H9 (cell line): ENCODE results near the gene STX16. TPM values are rescaled to one million over a fixed set of nuclear protein-coding genes. Genes with fewer than 3 reads are reported as not detected.

Source experiments
- DNase-seq: peaks from one replicate; pipeline ENCODE4 v3.0.0-alpha.2; 2017
- H2AFZ ChIP-seq: one replicate; pipeline ENCODE4 v1.6.1; 2013; ENCODE audit warnings: mild to moderate bottlenecking, low read length, control low read depth, moderate library complexity
- H2AK5ac ChIP-seq: 2 replicates; pipeline ENCODE4 v1.6.1; 2013; ENCODE audit warnings: low read length, control low read depth, mixed read lengths; ENCODE audit not compliant: insufficient read length
- H2BK120ac ChIP-seq: one replicate; pipeline ENCODE4 v1.6.1; 2013; ENCODE audit warnings: low read depth, mild to moderate bottlenecking, low read length, control low read depth, inconsistent platforms; ENCODE audit not compliant: poor library complexity, severe bottlenecking
- H2BK12ac ChIP-seq: 2 replicates; pipeline ENCODE4 v1.6.1; 2013; ENCODE audit warnings: low read length, control low read depth, mixed read lengths, low read depth; ENCODE audit not compliant: insufficient read length
- H2BK15ac ChIP-seq: 2 replicates; pipeline ENCODE4 v1.6.1; 2013; ENCODE audit warnings: low read depth, low read length, control low read depth
- H2BK20ac ChIP-seq: one replicate; pipeline ENCODE4 v1.6.1; 2013; ENCODE audit warnings: low read depth, mild to moderate bottlenecking, low read length, control low read depth, inconsistent platforms; ENCODE audit not compliant: poor library complexity, severe bottlenecking
- H2BK5ac ChIP-seq: 2 replicates; pipeline ENCODE4 v1.6.1; 2013; ENCODE audit warnings: low read length, control low read depth, mixed read lengths; ENCODE audit not compliant: insufficient read length
- H3K14ac ChIP-seq: 2 replicates; pipeline ENCODE4 v1.6.1; 2013; ENCODE audit warnings: low read length, control low read depth; ENCODE audit not compliant: insufficient read depth
- H3K18ac ChIP-seq: 2 replicates; pipeline ENCODE4 v1.6.1; 2013; ENCODE audit warnings: low read depth, mild to moderate bottlenecking, mixed read lengths, low read length, control low read depth; ENCODE audit not compliant: insufficient read length
- H3K23ac ChIP-seq: 2 replicates; pipeline ENCODE4 v1.6.1; 2013; ENCODE audit warnings: low read length, control low read depth, mixed read lengths, low read depth; ENCODE audit not compliant: insufficient read length
- H3K23me2 ChIP-seq: 2 replicates; pipeline ENCODE4 v1.6.1; 2013; ENCODE audit warnings: low read depth, mild to moderate bottlenecking, mixed read lengths, low read length, control low read depth; ENCODE audit not compliant: insufficient read length, poor library complexity, severe bottlenecking
- H3K27ac ChIP-seq: 2 replicates; pipeline ENCODE4 v1.5.1; 2013; ENCODE audit warnings: low read length, control low read depth, mixed read lengths, low read depth; ENCODE audit not compliant: insufficient read length
- H3K27me3 ChIP-seq: 2 replicates; pipeline ENCODE4 v1.6.1; 2013; ENCODE audit warnings: low read length, control low read depth, inconsistent platforms; ENCODE audit not compliant: insufficient read depth
- H3K4ac ChIP-seq: 2 replicates; pipeline ENCODE4 v1.6.1; 2013; ENCODE audit warnings: low read depth, mild to moderate bottlenecking, control low read depth, inconsistent platforms, low read length, moderate library complexity
- H3K4me1 ChIP-seq: 2 replicates; pipeline ENCODE4 v1.6.1; 2013; ENCODE audit warnings: low read length, control low read depth, inconsistent platforms; ENCODE audit not compliant: insufficient read depth
- H3K4me2 ChIP-seq: 2 replicates; pipeline ENCODE4 v1.6.1; 2013; ENCODE audit warnings: low read length, control low read depth, mixed read lengths; ENCODE audit not compliant: insufficient read length, insufficient read depth
- H3K56ac ChIP-seq: 2 replicates; pipeline ENCODE4 v1.6.1; 2013; ENCODE audit warnings: low read depth, mild to moderate bottlenecking, mixed read lengths, low read length, control low read depth; ENCODE audit not compliant: insufficient read length
- H3K79me1 ChIP-seq: 2 replicates; pipeline ENCODE4 v1.6.1; 2013; ENCODE audit warnings: low read depth, mild to moderate bottlenecking, moderate library complexity, low read length, control low read depth, inconsistent platforms; ENCODE audit not compliant: insufficient read depth, poor library complexity, severe bottlenecking
- H3K79me2 ChIP-seq: 2 replicates; pipeline ENCODE4 v1.6.1; 2013; ENCODE audit warnings: low read length, control low read depth, inconsistent platforms; ENCODE audit not compliant: insufficient read depth
- H3K9ac ChIP-seq: 2 replicates; pipeline ENCODE4 v1.6.1; 2013; ENCODE audit warnings: low read length, control low read depth, mixed read lengths; ENCODE audit not compliant: insufficient read length; ENCODE audit errors: extremely low read depth
- H3K9me3 ChIP-seq: one replicate; pipeline ENCODE4 v1.6.1; 2013; ENCODE audit warnings: low read depth, low read length, inconsistent platforms; ENCODE audit not compliant: control insufficient read depth
- H3T11ph ChIP-seq: one replicate; pipeline ENCODE4 v1.6.1; 2013; ENCODE audit warnings: mild to moderate bottlenecking, low read length, control low read depth, inconsistent platforms
- H4K20me1 ChIP-seq: one replicate; pipeline ENCODE4 v1.6.1; 2013; ENCODE audit not compliant: control insufficient read depth, insufficient read length, insufficient read depth
- H4K5ac ChIP-seq: 2 replicates; pipeline ENCODE4 v1.6.1; 2013; ENCODE audit warnings: low read depth, mild to moderate bottlenecking, mixed read lengths, low read length, control low read depth; ENCODE audit not compliant: insufficient read length
- H4K8ac ChIP-seq: replicated peaks from 2 replicates; pipeline ENCODE4 v1.6.1; 2013; ENCODE audit warnings: low read length, control low read depth, mixed read lengths, low read depth; ENCODE audit not compliant: insufficient read length
- H4K91ac ChIP-seq: 2 replicates; pipeline ENCODE4 v1.6.1; 2013; ENCODE audit warnings: low read depth, mild to moderate bottlenecking, moderate library complexity, mixed read lengths, low read length, control low read depth; ENCODE audit not compliant: insufficient read length
- H3K27ac Mint-ChIP-seq, 3 experiments: 2 replicates in 2 of 3; 3 replicates in 1 of 3; pipeline ENCODE4 v1.8.0; 2020 to 2021; ENCODE audit warnings: mixed read lengths in 3 of 3, mild to moderate bottlenecking in 1 of 3, moderate library complexity in 1 of 3
- H3K27me3 Mint-ChIP-seq: 2 replicates; pipeline ENCODE4 v1.8.0; 2021; ENCODE audit warnings: low read depth, mild to moderate bottlenecking, moderate library complexity, mixed read lengths
- H3K36me3 Mint-ChIP-seq, 3 experiments: 2 replicates in 2 of 3; 3 replicates in 1 of 3; pipeline ENCODE4 v1.8.0; 2020 to 2021; ENCODE audit warnings: low read depth in 3 of 3, mixed read lengths in 3 of 3; ENCODE audit not compliant: insufficient read depth in 1 of 3
- H3K4me1 Mint-ChIP-seq, 2 experiments: 2 replicates each; pipeline ENCODE4 v1.8.0; 2020; ENCODE audit warnings: mixed read lengths in 2 of 2
- H3K4me3 Mint-ChIP-seq, 2 experiments: 2 replicates in 1 of 2; 3 replicates in 1 of 2; pipeline ENCODE4 v1.8.0; 2020 to 2021; ENCODE audit warnings: mild to moderate bottlenecking in 2 of 2, mixed read lengths in 2 of 2, moderate library complexity in 1 of 2
- H3K9me3 Mint-ChIP-seq, 2 experiments: 2 replicates in 1 of 2; 3 replicates in 1 of 2; pipeline ENCODE4 v1.8.0; 2020; ENCODE audit warnings: mild to moderate bottlenecking in 2 of 2, mixed read lengths in 2 of 2, moderate library complexity in 1 of 2
- WGBS: extraction: QIAGEN DNeasy Blood & Tissue Kit; methylation state at CpG from one replicate; pipeline ENCODE4 v1.1.7; 2013; ENCODE audit warnings: missing lambda C conversion rate, low lambda C conversion rate, mixed read lengths; ENCODE audit not compliant: insufficient read length; ENCODE audit errors: extremely low coverage; 5-methylcytosine and 5-hydroxymethylcytosine counted together
- total RNA-seq: library from RNA; stranded (reverse); gene quantifications from 2 replicates; pipeline ENCODE4 v1.2.1, GENCODE V29; 2021
- TF ChIP-seq, protein P1 (sequence below): fragments of 200-600 bp; sonication (generic); conservative IDR thresholded peaks from 3 replicates; pipeline ENCODE4 v1.8.0; 2021; ENCODE audit warnings: antibody characterized with exemption, mild to moderate bottlenecking

The STX16 gene
- total RNA-seq, 1 experiment from 2014 or later: 87.8 TPM

DNA sequence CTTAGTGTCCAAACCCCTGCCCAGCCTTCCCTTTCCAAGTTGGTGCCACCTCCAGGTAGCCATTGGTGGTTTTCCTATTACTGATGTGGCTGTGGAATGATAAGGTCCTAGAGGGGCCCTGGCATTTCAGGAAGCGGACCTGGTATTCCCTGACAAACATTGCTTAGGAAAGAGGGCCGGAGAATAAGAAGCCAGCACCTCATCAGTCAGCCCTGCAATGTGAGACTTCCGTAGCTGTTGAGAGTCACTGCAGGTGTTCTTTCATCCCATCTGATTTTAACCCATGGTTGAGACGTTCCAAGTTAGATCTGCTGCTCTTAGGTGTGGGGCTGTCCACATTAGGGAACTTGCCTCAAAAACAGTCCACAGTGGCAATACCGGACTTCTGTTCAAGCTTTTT is 26.7 kb downstream of the STX16 start:
- H3K27ac Mint-ChIP-seq: peak overlapping the region; percentile 85 to 93 (median 90); a peak in 4 of 7 replicates
- no peak overlapping the region for H3K4me2 ChIP-seq

More for the DNA sequence above, 26.7 kb downstream of the STX16 start:
- Histone ChIP-seq H4K8ac (no peak overlapping the region), H4K20me1 (no peaks in the 10 kb centered on the region), H3T11ph (no peak overlapping the region), H2BK20ac (no peak overlapping the region), H3K14ac (no peak overlapping the region), H2AK5ac (no peak overlapping the region), H3K79me1 (no peaks in the 10 kb centered on the region), H4K91ac (no peak overlapping the region), H3K9me3 (no peaks in the 10 kb centered on the region), H3K9ac (no peak overlapping the region), H3K79me2 (no peaks in the 10 kb centered on the region), H3K27ac (no peak overlapping the region), H4K5ac (no peak overlapping the region), H2BK15ac (no peak overlapping the region), H3K23me2 (no peaks in the 10 kb centered on the region), H3K4ac (no peak overlapping the region), H2BK5ac (no peak overlapping the region), H3K4me1 (no peaks in the 10 kb centered on the region; the same call in 1 of the 2 replicates), H3K56ac (no peak overlapping the region), H3K23ac (no peak overlapping the region), H2AFZ (no peak overlapping the region), H2BK120ac (no peak overlapping the region), H3K18ac (no peak overlapping the region), H2BK12ac (no peak overlapping the region), H3K27me3 (no peaks in the 10 kb centered on the region)
- Mint-ChIP-seq H3K9me3 (no peaks in the 10 kb centered on the region), H3K4me3 (peak overlapping the region in 1 of 2 experiments; percentile 26; a peak in 1 of 5 replicates), H3K4me1 (peaks cover 30% of the 10 kb centered on the region in 2 experiments), H3K27me3 (no peaks in the 10 kb centered on the region; the same call in 1 of the 2 replicates), H3K36me3 (peaks cover 37 to 80% (median 63%) of the 10 kb centered on the region in 3 experiments)
- WGBS: no CpG with 5 or more reads among the region's 5 CpGs
- TF ChIP-seq, protein P1, sequence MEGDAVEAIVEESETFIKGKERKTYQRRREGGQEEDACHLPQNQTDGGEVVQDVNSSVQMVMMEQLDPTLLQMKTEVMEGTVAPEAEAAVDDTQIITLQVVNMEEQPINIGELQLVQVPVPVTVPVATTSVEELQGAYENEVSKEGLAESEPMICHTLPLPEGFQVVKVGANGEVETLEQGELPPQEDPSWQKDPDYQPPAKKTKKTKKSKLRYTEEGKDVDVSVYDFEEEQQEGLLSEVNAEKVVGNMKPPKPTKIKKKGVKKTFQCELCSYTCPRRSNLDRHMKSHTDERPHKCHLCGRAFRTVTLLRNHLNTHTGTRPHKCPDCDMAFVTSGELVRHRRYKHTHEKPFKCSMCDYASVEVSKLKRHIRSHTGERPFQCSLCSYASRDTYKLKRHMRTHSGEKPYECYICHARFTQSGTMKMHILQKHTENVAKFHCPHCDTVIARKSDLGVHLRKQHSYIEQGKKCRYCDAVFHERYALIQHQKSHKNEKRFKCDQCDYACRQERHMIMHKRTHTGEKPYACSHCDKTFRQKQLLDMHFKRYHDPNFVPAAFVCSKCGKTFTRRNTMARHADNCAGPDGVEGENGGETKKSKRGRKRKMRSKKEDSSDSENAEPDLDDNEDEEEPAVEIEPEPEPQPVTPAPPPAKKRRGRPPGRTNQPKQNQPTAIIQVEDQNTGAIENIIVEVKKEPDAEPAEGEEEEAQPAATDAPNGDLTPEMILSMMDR: no peak
- DNase-seq: no peak
